ENCODE measurements around the gene CDCA7L. TPM values are rescaled to one million over a fixed set of nuclear protein-coding genes. Genes with fewer than 3 reads are reported as not detected.
"Not testable (repeated sequence)": the region's sequence is repeated elsewhere in the genome, so short reads cannot be mapped to it uniquely, and the experiment has no call there.

CDCA7L gene
- total and polyA plus RNA-seq, 3 donors from 2014 or later = 39.9 to 47.1 (median 46.1) TPM

GRCh38 chr7:21886396-21886795 is 59.3 kb downstream of the CDCA7L start:
- Histone ChIP-seq H3K36me3 (ENCODE audit: low read depth, missing control alignments) (no peaks in the 10 kb centered on the region), H3K27me3 (no peaks in the 10 kb centered on the region), H3K27ac (no peak overlapping the region), H3K4me1 (no peaks in the 10 kb centered on the region), H3K9me3 (no peaks in the 10 kb centered on the region), H3K4me3 (no peak overlapping the region)
- TF ChIP-seq, protein P1, sequence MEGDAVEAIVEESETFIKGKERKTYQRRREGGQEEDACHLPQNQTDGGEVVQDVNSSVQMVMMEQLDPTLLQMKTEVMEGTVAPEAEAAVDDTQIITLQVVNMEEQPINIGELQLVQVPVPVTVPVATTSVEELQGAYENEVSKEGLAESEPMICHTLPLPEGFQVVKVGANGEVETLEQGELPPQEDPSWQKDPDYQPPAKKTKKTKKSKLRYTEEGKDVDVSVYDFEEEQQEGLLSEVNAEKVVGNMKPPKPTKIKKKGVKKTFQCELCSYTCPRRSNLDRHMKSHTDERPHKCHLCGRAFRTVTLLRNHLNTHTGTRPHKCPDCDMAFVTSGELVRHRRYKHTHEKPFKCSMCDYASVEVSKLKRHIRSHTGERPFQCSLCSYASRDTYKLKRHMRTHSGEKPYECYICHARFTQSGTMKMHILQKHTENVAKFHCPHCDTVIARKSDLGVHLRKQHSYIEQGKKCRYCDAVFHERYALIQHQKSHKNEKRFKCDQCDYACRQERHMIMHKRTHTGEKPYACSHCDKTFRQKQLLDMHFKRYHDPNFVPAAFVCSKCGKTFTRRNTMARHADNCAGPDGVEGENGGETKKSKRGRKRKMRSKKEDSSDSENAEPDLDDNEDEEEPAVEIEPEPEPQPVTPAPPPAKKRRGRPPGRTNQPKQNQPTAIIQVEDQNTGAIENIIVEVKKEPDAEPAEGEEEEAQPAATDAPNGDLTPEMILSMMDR (IDR thresholded peaks at IDR 0.05) = no peak
- TF ChIP-seq POLR2A (IDR thresholded peaks at IDR 0.05) = no peak
- no peak for DNase-seq
- 32 to 43% methylated on average over 2 to 4 of the region's 4 CpGs for WGBS, 2 donors
- intact Hi-C loops (cut with DNase I; ENCODE audit: low total_unique reads) = no loop called here

DNA sequence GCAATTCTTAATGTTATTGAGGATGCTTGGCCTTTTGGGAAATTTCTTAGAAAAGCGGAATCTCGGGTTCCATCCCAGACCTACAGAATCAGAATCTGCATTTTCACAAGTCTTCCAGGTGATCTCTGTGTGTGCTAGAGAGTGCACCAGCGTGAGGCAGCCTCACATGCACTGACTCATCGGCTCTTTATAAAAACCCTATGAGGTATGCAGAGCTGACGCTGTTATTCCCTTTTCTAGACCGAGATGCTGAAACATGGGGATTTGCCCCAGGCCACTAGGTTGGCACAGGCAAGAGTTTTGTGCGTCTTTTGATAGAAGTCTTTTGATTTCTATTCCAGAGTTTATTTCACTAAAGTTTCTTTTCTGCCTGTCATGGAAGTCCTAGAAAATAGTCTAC is 61.2 kb downstream of the CDCA7L start:
- Histone ChIP-seq H3K36me3 (ENCODE audit: low read depth, missing control alignments) (no peaks in the 10 kb centered on the region), H3K4me1 (no peaks in the 10 kb centered on the region), H3K27me3 (no peaks in the 10 kb centered on the region), H3K27ac (no peak overlapping the region), H3K9me3 (no peaks in the 10 kb centered on the region), H3K4me3 (no peak overlapping the region)
- intact Hi-C loops (cut with DNase I; ENCODE audit: low total_unique reads) = no loop called here
- no peak for DNase-seq
- no peak for TF ChIP-seq POLR2A (IDR thresholded peaks at IDR 0.05)
- TF ChIP-seq, protein P1 (IDR thresholded peaks at IDR 0.05) = no peak
- WGBS, 2 donors = 92 to 97% methylated on average over 7 of the region's 7 CpGs

- not testable (repeated sequence) for H3K4me1 ChIP-seq, H3K4me3 ChIP-seq
- 95 to 96% methylated on average over 2 of the region's 2 CpGs for WGBS, 2 donors
Measured at GRCh38 chr7:21883501-21883900, 62.2 kb downstream of the CDCA7L start.

DNA sequence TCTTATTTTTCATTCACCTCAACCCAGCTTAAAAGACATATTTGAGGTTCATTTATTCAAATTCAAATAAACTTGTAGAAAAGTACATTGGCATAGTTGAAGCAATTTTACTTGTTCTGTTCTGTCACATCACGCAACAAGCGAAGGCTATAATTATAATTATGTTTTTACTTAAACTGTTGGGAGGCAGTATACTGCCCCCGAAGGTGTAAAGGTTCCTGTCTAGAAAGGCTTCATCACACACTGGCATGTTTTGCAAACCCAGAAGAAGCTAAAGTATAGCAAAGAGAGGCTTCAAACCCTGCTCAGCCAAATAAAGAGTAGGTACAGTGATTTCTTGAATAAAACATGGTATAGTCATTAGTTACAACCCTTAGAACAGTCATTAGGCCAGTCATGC is 62.6 kb downstream of the CDCA7L start:
- H3K27me3 ChIP-seq = no peaks in the 10 kb centered on the region
- intact Hi-C loops (cut with DNase I; ENCODE audit: low total_unique reads) = no loop called here
- H3K9me3 ChIP-seq = no peaks in the 10 kb centered on the region

More at GRCh38 chr7:21883501-21883900, 62.2 kb downstream of the CDCA7L start:
- intact Hi-C loops (cut with DNase I; ENCODE audit: low total_unique reads); H3K27ac ChIP-seq; H3K9me3 ChIP-seq; H3K36me3 ChIP-seq (ENCODE audit: low read depth, missing control alignments); DNase-seq; H3K27me3 ChIP-seq: not testable (repeated sequence)

DNA sequence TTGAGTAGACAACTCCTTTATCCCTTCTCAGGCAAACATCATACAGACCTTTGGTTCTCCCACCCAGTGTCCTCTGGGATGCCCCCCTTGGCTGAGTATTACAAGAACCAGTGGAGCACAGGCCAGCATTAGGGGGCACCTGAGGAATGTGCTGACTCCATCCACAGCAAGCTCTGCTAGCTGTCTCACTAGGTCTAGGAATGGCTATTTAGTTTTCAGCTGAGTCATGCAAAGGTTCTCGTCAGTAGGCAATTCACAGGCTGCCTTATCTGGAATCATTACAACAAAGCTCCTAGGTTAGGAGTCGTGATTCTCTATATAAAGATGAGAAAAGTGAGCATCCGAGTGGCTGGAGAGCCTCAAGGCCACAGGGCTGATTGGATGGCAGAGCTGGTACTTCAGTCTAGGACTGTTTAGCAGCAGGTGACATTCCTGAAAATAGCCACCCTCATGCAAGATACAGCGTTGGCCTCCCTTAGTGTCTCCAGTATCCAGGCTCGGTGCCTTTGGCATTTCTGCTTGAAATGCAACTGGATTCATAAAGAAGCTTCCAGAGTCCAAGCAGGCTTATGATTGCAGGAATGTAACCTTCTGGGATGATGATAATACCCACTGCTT is 75.8 kb downstream of the CDCA7L start:
- Histone ChIP-seq H3K27ac (no peak overlapping the region), H3K9me3 (no peaks in the 10 kb centered on the region), H3K4me1 (no peaks in the 10 kb centered on the region), H3K27me3 (no peaks in the 10 kb centered on the region), H3K4me3 (no peak overlapping the region), H3K36me3 (ENCODE audit: low read depth, missing control alignments) (no peaks in the 10 kb centered on the region)
- DNase-seq = no peak
- 47 to 49% methylated on average over 4 to 5 of the region's 5 CpGs for WGBS, 2 donors
- no peak for TF ChIP-seq POLR2A (IDR thresholded peaks at IDR 0.05)
- TF ChIP-seq, protein P1 (IDR thresholded peaks at IDR 0.05) = no peak
- intact Hi-C loops (cut with DNase I; ENCODE audit: low total_unique reads) = no loop called here

More for the DNA sequence above, 62.6 kb downstream of the CDCA7L start:
- H3K36me3 ChIP-seq (ENCODE audit: low read depth, missing control alignments) = no peaks in the 10 kb centered on the region
- WGBS, 2 donors = 88 to 92% methylated on average over 3 of the region's 3 CpGs
- no peak for TF ChIP-seq POLR2A (IDR thresholded peaks at IDR 0.05)
- TF ChIP-seq, protein P1 (IDR thresholded peaks at IDR 0.05) = no peak
- H3K27ac ChIP-seq = no peak overlapping the region
- H3K4me3 ChIP-seq = no peak overlapping the region
- H3K4me1 ChIP-seq = no peaks in the 10 kb centered on the region
- no peak for DNase-seq

Data from testis (tissue), 3 donors.